Panc1 (cell line): Measurements from ENCODE around the gene UGT1A5. TPM values are rescaled to one million over a fixed set of nuclear protein-coding genes. Genes with fewer than 3 reads are reported as not detected.
A peak's percentile ranks its signal among the peaks of the same experiment; 100 is the strongest.

ENCODE experiments used
- ATAC-seq: fragments of 200-7000 bp; cut with Tn5 transposase; 2 replicates; pipeline ENCODE4 v1.9.1; 2020; ENCODE audit warnings: mild to moderate bottlenecking, moderate library complexity
- BruUV-seq: library from RNA; stranded (reverse); fragments of 400-500 nt; replicated peaks from 2 replicates; lab custom pipeline; 2021; lab: Mats Ljungman, UMichigan
- CTCF ChIA-PET: fragments of 300-600 bp; sonication (Branson Sonifier 250); formaldehyde crosslinking; loops from one replicate; lab custom pipeline; 2022; ENCODE audit warnings: antibody characterized with exemption; lab: Charles Lee
- POLR2A ChIA-PET: fragments of 300-600 bp; sonication (Branson Sonifier 250); formaldehyde crosslinking; loops from one replicate; lab custom pipeline; 2022; ENCODE audit warnings: antibody characterized with exemption; lab: Charles Lee
- DNase-seq: peaks from one replicate; pipeline ENCODE4 v3.0.0-alpha.2; 2010; ENCODE audit warnings: low read depth, low spot score
- H3K27ac ChIP-seq: 2 replicates; pipeline ENCODE4 v1.5.1; 2011; ENCODE audit warnings: mild to moderate bottlenecking, low read length, inconsistent platforms
- H3K27me3 ChIP-seq: fragments of 200-500 bp; sonication (Bioruptor generic); 2 replicates; pipeline ENCODE4 v1.6.0; 2014; ENCODE audit warnings: low read length, inconsistent platforms; ENCODE audit not compliant: control insufficient read depth, insufficient read depth
- H3K36me3 ChIP-seq: fragments of 200-500 bp; sonication (Bioruptor generic); 2 replicates; pipeline ENCODE4 v1.5.1; 2014; ENCODE audit warnings: inconsistent platforms, mild to moderate bottlenecking, low read length, moderate library complexity; ENCODE audit not compliant: control insufficient read depth, insufficient read depth
- H3K4me1 ChIP-seq: 2 replicates; pipeline ENCODE4 v1.5.1; 2011; ENCODE audit warnings: inconsistent platforms, mild to moderate bottlenecking, low read length, moderate library complexity; ENCODE audit not compliant: control insufficient read depth, insufficient read depth
- H3K4me3 ChIP-seq, 2 experiments: 2 replicates each; pipeline ENCODE4 v1.5.1; 2011 to 2012; ENCODE audit warnings: low read depth in 2 of 2, low read length in 2 of 2, mild to moderate bottlenecking in 2 of 2, inconsistent platforms in 1 of 2, moderate library complexity in 1 of 2
- H3K9me3 ChIP-seq: fragments of 200-500 bp; sonication (Bioruptor generic); 2 replicates; pipeline ENCODE4 v1.5.1; 2014; ENCODE audit warnings: low read depth, mild to moderate bottlenecking, inconsistent platforms, low read length, moderate library complexity; ENCODE audit not compliant: control insufficient read depth, insufficient read depth
- POLR2AphosphoS5 ChIP-seq: IDR thresholded peaks from 2 replicates; pipeline ENCODE4 v1.6.1; 2012; ENCODE audit warnings: mild to moderate bottlenecking, low read depth, low read length, moderate library complexity
- SIN3A ChIP-seq: IDR thresholded peaks from 2 replicates; pipeline ENCODE4 v1.6.1; 2012; ENCODE audit warnings: low read depth, mild to moderate bottlenecking, low read length, moderate library complexity, borderline replicate concordance; ENCODE audit not compliant: insufficient read depth
- TCF7L2 ChIP-seq: IDR thresholded peaks from 2 replicates; pipeline ENCODE4 v1.6.1; 2011; ENCODE audit warnings: mild to moderate bottlenecking, low read depth, low read length, inconsistent platforms
- in situ Hi-C: cut with HindIII; loops from 2 replicates; pipeline ENCODE4 v1.10.0; 2016; ENCODE audit warnings: low sequenced_read_pairs, low pct_unique_long_range_greater_than_20kb
- intact Hi-C: fragments of 100-400 bp; cut with micrococcal nuclease; formaldehyde crosslinking; loops from one replicate; pipeline ENCODE4 v1.10.0; 2022; ENCODE audit not compliant: unreplicated experiment
- total RNA-seq: library from RNA; stranded (reverse); gene quantifications from one replicate; pipeline ENCODE4 v1.2.1, GENCODE V29; 2021; ENCODE audit not compliant: unreplicated experiment
- TF ChIP-seq, protein P1 (sequence below): fragments of 450-650 bp; IDR thresholded peaks from 2 replicates; pipeline ENCODE4 v1.5.1; 2017; ENCODE audit warnings: mild to moderate bottlenecking
- TF ChIP-seq, protein P2 (sequence below), 2 experiments: IDR thresholded peaks; 2 replicates each; pipeline ENCODE4 v1.6.1; 2011 to 2012; ENCODE audit warnings: low read depth in 2 of 2, control low read depth in 1 of 2, low read length in 1 of 2, mild to moderate bottlenecking in 1 of 2, moderate library complexity in 1 of 2; ENCODE audit not compliant: insufficient read depth in 1 of 2

UGT1A5 gene
- total RNA-seq, 1 experiment from 2014 or later, result not detected

DNA sequence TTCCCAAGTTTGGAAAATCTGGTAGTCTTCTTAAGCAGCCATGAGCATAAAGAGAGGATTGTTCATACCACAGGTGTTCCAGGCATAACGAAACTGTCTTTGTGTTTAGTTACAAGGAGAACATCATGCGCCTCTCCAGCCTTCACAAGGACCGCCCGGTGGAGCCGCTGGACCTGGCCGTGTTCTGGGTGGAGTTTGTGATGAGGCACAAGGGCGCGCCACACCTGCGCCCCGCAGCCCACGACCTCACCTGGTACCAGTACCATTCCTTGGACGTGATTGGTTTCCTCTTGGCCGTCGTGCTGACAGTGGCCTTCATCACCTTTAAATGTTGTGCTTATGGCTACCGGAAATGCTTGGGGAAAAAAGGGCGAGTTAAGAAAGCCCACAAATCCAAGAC lies 59.4 kb downstream of the UGT1A5 start:
- ChIA-PET POLR2A (no interaction called here), CTCF (no interaction called here)
- H3K27me3 ChIP-seq, result no peaks in the 10 kb centered on the region
- no peaks in the 10 kb centered on the region for H3K4me1 ChIP-seq
- BruUV-seq, result no TSS peak
- no peak overlapping the region for H3K27ac ChIP-seq
- DNase-seq, result no peak
- H3K9me3 ChIP-seq, result no peaks in the 10 kb centered on the region
- in situ Hi-C loops, result no loop called here
- no peaks in the 10 kb centered on the region for H3K36me3 ChIP-seq
- no peak overlapping the region for H3K4me3 ChIP-seq
- ATAC-seq, result no peak
- TF ChIP-seq SIN3A (no peak), TCF7L2 (no peak), POLR2AphosphoS5 (no peak)
- TF ChIP-seq, protein P1, sequence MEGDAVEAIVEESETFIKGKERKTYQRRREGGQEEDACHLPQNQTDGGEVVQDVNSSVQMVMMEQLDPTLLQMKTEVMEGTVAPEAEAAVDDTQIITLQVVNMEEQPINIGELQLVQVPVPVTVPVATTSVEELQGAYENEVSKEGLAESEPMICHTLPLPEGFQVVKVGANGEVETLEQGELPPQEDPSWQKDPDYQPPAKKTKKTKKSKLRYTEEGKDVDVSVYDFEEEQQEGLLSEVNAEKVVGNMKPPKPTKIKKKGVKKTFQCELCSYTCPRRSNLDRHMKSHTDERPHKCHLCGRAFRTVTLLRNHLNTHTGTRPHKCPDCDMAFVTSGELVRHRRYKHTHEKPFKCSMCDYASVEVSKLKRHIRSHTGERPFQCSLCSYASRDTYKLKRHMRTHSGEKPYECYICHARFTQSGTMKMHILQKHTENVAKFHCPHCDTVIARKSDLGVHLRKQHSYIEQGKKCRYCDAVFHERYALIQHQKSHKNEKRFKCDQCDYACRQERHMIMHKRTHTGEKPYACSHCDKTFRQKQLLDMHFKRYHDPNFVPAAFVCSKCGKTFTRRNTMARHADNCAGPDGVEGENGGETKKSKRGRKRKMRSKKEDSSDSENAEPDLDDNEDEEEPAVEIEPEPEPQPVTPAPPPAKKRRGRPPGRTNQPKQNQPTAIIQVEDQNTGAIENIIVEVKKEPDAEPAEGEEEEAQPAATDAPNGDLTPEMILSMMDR, result no peak
- TF ChIP-seq, protein P2, sequence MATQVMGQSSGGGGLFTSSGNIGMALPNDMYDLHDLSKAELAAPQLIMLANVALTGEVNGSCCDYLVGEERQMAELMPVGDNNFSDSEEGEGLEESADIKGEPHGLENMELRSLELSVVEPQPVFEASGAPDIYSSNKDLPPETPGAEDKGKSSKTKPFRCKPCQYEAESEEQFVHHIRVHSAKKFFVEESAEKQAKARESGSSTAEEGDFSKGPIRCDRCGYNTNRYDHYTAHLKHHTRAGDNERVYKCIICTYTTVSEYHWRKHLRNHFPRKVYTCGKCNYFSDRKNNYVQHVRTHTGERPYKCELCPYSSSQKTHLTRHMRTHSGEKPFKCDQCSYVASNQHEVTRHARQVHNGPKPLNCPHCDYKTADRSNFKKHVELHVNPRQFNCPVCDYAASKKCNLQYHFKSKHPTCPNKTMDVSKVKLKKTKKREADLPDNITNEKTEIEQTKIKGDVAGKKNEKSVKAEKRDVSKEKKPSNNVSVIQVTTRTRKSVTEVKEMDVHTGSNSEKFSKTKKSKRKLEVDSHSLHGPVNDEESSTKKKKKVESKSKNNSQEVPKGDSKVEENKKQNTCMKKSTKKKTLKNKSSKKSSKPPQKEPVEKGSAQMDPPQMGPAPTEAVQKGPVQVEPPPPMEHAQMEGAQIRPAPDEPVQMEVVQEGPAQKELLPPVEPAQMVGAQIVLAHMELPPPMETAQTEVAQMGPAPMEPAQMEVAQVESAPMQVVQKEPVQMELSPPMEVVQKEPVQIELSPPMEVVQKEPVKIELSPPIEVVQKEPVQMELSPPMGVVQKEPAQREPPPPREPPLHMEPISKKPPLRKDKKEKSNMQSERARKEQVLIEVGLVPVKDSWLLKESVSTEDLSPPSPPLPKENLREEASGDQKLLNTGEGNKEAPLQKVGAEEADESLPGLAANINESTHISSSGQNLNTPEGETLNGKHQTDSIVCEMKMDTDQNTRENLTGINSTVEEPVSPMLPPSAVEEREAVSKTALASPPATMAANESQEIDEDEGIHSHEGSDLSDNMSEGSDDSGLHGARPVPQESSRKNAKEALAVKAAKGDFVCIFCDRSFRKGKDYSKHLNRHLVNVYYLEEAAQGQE (IDR thresholded peaks at IDR 0.05; ENCODE audit: insufficient read depth in 1 of 2, low read depth in 2 of 2, low read length in 1 of 2), result no peak
- intact Hi-C loops, result no loop called here

- Histone ChIP-seq H3K4me1 (no peaks in the 10 kb centered on the region), H3K4me3 (no peak overlapping the region), H3K27me3 (no peaks in the 10 kb centered on the region), H3K27ac (no peak overlapping the region), H3K36me3 (no peaks in the 10 kb centered on the region), H3K9me3 (no peaks in the 10 kb centered on the region)
- BruUV-seq, result no TSS peak
- in situ Hi-C loops (no loop called here), intact Hi-C loops (no loop called here)
- ChIA-PET CTCF (interaction anchor here (0.6 kb wide), 1 partner anchor 12 kb away, joined by 3 read pairs; no protein-coding TSS in a partner anchor), POLR2A (no interaction called here)
- TF ChIP-seq, protein P2 (IDR thresholded peaks at IDR 0.05; ENCODE audit: insufficient read depth in 1 of 2, low read depth in 2 of 2, low read length in 1 of 2), result no peak
- TF ChIP-seq, protein P1, result peak; percentile 54
- DNase-seq, result no peak
- ATAC-seq, result peak; percentile 78; the same call in 1 of the 2 replicates
These were observed 59.9 kb downstream of the UGT1A5 start for GRCh38 chr2:233772583-233772982.
